Measurements from ENCODE around the gene TMIE. TPM values are rescaled to one million over a fixed set of nuclear protein-coding genes. Genes with fewer than 3 reads are reported as not detected.

The TMIE gene
- total RNA-seq, 3 donors from 2014 or later = 0.16 to 0.71 (median 0.40) TPM

DNA sequence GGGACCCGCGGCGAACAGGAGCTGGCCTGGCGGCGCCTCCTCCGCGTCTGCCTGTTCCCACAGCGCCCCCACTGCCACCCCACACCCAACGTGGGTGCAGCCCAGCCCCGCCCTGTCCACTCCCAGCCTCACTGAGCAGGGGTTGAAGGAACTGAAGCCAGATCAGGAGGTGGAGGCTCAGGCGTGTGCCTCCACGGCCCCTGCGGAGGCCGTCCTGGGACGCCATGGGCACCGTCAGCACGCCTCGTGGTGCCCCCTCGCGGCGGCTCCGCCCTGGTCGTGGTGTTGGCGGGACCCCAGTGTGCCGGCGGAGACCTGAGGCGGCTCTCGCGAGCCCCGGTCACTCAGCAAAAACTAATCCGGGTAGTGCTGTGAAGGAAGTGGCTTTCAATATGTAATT is 55.5 kb downstream of the TMIE start:
- Mint-ChIP-seq H3K9me3 (peaks cover under 1% of the 10 kb centered on the region), H3K4me1 (ENCODE audit: low read depth) (peaks cover 3% of the 10 kb centered on the region), H3K27me3 (ENCODE audit: low read depth) (peaks cover 2% of the 10 kb centered on the region), H3K4me3 (no peak overlapping the region), H3K36me3 (ENCODE audit: insufficient read depth) (no peaks in the 10 kb centered on the region)
- ATAC-seq = no peak
- no peak for DNase-seq

DNA sequence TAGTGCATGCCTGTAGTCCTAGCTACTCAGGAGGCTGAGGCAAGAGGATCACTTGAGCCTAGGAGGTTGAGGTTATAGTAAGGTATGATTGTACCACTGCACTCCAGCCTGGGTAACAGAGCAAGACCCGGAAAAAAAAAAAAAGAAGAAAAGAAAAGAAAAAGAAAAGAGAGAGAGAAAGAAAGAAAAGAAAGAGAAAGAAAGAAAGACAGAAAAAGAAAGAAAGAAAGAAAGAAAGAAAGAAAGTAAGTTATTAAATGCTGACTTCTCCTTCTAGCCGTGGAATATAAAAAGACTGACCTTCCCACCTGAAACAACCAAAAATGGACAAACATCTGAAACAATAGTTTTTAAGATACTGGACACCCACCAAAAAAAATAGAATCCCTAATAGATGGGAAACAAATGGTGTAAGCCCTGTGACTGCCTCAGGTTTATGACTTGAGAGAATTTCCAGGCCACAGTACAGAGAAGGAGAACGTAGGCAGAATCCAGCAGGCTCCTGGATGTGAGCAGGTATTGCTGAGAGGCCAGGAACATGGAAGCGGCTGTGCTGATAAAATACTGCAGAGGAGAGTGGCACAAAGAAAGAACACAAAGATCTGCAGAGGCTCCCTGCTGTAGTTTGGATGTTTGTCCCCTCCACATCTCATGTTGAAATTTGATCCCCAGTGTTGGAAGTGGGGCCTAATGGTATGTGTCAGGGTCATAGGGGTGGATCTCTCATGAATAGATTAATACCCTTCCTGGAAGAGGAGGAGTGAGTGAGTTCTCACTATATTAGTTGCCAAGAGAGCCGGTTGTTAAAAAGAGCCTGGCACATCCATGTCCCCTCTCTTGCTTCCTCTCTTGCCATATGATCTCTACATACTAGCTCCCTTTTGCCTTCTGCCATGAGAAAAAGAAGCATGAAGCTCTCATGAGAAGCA is 58.3 kb downstream of the TMIE start:
- Mint-ChIP-seq H3K9me3 (peaks cover 27% of the 10 kb centered on the region), H3K4me3 (no peak overlapping the region), H3K4me1 (ENCODE audit: low read depth) (no peaks in the 10 kb centered on the region), H3K27me3 (ENCODE audit: low read depth) (peaks cover 2% of the 10 kb centered on the region), H3K36me3 (ENCODE audit: insufficient read depth) (peaks cover 4% of the 10 kb centered on the region)
- DNase-seq (no peak), ATAC-seq (no peak)

Other genes starting within 250 kb of the TMIE start
- gene LTF, start 236.5 kb upstream of the TMIE start, total RNA-seq = not detected
- not detected for gene RTP3, start 203.4 kb upstream of the TMIE start, total RNA-seq
- under 1 TPM; 0.03 to 0.13 (median 0.03) TPM for gene LRRC2, start 135.1 kb upstream of the TMIE start, total RNA-seq
- gene FAM240A, start 88.9 kb upstream of the TMIE start, total RNA-seq = not detected
- gene ALS2CL, start 7.7 kb upstream of the TMIE start, total RNA-seq = 1 to 10 TPM; 1.3 to 1.5 (median 1.4) TPM
- gene PRSS50, start 16.5 kb downstream of the TMIE start, total RNA-seq = not detected
- gene MYL3, start 162.1 kb downstream of the TMIE start, total RNA-seq = not detected
- gene PTH1R, start 176.3 kb downstream of the TMIE start, total RNA-seq = not detected

Measured in activated T-cell treated with anti-CD3 and anti-CD28 coated beads, Interleukin-2, amount 50 U/mL, for 4 hours (primary cell).